Measurements from ENCODE around the gene LIMS2. TPM values are rescaled to one million over a fixed set of nuclear protein-coding genes. Genes with fewer than 3 reads are reported as not detected.
A peak's percentile ranks its signal among the peaks of the same experiment; 100 is the strongest.

Gene LIMS2
- total RNA-seq, 6 experiments from 2014 or later: 6.6 to 37.7 (median 19.5) TPM

DNA sequence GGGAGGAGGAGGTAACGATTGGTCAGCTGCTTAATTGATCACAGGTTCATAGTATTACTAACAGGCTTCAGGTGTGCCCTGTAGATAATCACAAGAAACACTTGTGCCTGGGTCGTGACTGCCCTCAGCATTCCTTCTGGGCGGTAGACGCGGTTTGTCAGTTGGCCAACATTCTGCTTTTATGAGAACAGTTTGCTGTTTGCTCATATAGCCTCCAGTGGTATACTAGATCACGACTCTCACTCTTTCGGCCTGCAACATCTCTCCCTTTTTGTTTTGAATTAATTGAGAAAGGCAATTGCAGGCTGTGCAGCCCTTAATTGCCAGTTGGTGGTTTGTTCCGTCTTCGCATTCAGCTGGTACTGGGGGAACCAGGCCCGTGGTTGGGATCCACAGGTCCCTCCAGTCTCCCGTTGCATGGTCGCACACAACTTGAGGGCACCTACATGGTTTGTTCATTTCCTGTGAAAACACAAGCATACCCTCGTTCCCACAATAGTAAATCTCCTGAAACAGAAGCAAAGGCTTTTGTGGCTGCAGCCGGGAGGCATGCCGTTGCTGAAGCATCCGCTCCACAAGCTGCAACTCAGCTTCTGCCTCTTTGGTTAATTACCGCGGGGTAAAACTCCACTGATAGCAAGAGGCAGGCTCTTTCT lies 59.7 kb downstream of the LIMS2 start:
- intact Hi-C loops (cut with DNase I): no loop called here
- no peak for DNase-seq
- no peak overlapping the region for H3K4me3 ChIP-seq
- no peak for TF ChIP-seq POLR2A (IDR thresholded peaks at IDR 0.05)
- TF ChIP-seq, protein P1, sequence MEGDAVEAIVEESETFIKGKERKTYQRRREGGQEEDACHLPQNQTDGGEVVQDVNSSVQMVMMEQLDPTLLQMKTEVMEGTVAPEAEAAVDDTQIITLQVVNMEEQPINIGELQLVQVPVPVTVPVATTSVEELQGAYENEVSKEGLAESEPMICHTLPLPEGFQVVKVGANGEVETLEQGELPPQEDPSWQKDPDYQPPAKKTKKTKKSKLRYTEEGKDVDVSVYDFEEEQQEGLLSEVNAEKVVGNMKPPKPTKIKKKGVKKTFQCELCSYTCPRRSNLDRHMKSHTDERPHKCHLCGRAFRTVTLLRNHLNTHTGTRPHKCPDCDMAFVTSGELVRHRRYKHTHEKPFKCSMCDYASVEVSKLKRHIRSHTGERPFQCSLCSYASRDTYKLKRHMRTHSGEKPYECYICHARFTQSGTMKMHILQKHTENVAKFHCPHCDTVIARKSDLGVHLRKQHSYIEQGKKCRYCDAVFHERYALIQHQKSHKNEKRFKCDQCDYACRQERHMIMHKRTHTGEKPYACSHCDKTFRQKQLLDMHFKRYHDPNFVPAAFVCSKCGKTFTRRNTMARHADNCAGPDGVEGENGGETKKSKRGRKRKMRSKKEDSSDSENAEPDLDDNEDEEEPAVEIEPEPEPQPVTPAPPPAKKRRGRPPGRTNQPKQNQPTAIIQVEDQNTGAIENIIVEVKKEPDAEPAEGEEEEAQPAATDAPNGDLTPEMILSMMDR (IDR thresholded peaks at IDR 0.05): no peak
- no peak overlapping the region for H3K27ac ChIP-seq
- ATAC-seq: no peak
- no peaks in the 10 kb centered on the region for H3K9me3 ChIP-seq
- WGBS (ENCODE audit: insufficient coverage, low coverage, low lambda C conversion rate, missing lambda C conversion rate): 53% methylated on average over 15 of the region's 18 CpGs
- no peaks in the 10 kb centered on the region for H3K4me1 ChIP-seq
- H3K36me3 ChIP-seq: no peaks in the 10 kb centered on the region
- no peaks in the 10 kb centered on the region for H3K27me3 ChIP-seq

DNA sequence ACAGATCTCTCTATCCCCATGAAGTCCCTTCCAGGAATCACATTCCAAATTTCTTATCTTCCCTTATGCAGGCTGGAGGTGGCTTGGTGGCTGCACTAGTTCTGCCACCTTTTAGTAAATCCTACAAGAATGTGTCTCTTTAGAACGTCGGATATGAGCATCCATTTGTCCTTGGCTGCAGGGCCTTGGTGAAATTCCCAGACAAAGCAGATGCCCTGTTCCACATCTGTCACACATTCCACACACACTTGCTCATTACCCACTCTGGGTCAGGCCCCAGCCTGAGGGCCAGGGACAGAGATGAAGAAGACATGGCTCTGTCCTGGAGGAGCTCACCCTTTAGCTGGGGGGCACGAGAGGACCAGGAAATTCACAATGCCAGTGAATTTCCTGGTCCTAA lies 60.6 kb downstream of the LIMS2 start:
- no peaks in the 10 kb centered on the region for H3K36me3 ChIP-seq
- TF ChIP-seq, protein P1 (IDR thresholded peaks at IDR 0.05): no peak
- no peak for TF ChIP-seq POLR2A (IDR thresholded peaks at IDR 0.05)
- no peaks in the 10 kb centered on the region for H3K4me1 ChIP-seq
- 65% methylated on average over 3 of the region's 3 CpGs for WGBS (ENCODE audit: insufficient coverage, low coverage, low lambda C conversion rate, missing lambda C conversion rate)
- ATAC-seq: no peak
- H3K27ac ChIP-seq: no peak overlapping the region
- H3K4me3 ChIP-seq: no peak overlapping the region
- intact Hi-C loops (cut with DNase I): no loop called here
- H3K27me3 ChIP-seq: no peaks in the 10 kb centered on the region
- H3K9me3 ChIP-seq: no peaks in the 10 kb centered on the region
- no peak for DNase-seq

DNA sequence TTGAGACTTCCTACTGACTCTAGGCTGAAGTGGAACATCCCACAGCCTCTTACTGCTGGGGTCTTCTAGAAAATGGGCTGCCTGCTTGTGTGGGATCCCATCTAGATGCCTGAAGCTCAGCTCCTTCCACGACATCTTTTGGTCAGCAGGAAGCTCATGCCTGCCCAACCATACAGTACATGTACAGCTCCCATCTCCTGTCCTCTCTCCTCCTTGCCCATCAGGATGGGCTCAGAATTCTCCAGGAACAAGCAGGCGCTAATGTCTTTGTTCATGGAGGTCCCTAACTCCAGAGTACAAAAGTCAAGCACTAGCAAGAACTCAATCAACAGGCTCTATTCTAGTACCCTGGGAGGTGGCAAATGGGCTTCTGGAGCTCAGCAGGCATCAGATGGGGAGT lies 61.1 kb downstream of the LIMS2 start:
- Histone ChIP-seq H3K4me3 (no peak overlapping the region), H3K27me3 (no peaks in the 10 kb centered on the region), H3K9me3 (no peaks in the 10 kb centered on the region), H3K4me1 (no peaks in the 10 kb centered on the region), H3K36me3 (no peaks in the 10 kb centered on the region), H3K27ac (no peak overlapping the region)
- intact Hi-C loops (cut with DNase I): no loop called here
- 100% methylated on average over 1 of the region's 2 CpGs for WGBS (ENCODE audit: insufficient coverage, low coverage, low lambda C conversion rate, missing lambda C conversion rate)
- ATAC-seq (no peak), DNase-seq (no peak)
- TF ChIP-seq, protein P1 (IDR thresholded peaks at IDR 0.05): no peak
- no peak for TF ChIP-seq POLR2A (IDR thresholded peaks at IDR 0.05)

DNA sequence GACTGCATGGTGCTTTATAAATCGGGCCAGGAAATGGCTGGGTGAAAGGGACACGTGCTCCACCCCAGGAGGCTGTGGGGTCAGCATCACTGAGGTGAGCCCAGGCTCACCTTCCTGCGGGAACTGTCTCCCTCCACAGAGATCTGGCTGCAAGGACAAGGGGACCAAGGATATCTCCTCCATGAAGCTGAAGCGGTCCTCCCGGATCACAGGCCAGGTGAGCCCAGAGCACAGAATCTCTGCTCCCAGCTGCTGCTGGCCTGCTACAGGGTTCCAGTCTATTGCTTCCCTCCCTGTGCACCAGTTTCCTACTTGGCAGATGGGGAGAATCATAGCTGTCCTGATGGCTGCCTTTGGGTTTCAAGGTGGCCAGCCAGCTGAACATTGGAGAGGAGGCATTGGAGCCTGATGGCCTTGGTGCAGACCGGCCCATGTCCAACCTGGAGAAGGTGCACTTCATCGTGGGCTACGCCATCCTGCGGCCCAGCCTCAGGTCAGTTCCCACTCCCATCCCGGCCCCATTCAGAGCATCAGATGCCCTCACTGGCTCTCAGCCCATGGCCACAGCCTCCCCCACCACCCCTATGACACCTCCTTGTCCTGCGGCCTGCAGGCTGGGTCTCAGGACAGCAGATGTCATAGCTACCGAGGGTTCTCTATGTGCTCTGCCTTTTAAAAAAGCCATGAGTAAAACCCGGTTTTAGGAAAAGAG lies 63.1 kb downstream of the LIMS2 start:
- Histone ChIP-seq H3K27ac (no peak overlapping the region), H3K4me3 (no peak overlapping the region), H3K36me3 (no peaks in the 10 kb centered on the region), H3K27me3 (no peaks in the 10 kb centered on the region), H3K9me3 (no peaks in the 10 kb centered on the region), H3K4me1 (no peaks in the 10 kb centered on the region)
- TF ChIP-seq POLR2A (IDR thresholded peaks at IDR 0.05): no peak
- TF ChIP-seq, protein P1 (IDR thresholded peaks at IDR 0.05): no peak
- peak in 2 of 3 donors; percentile 4 to 30 for DNase-seq
- WGBS (ENCODE audit: insufficient coverage, low coverage, low lambda C conversion rate, missing lambda C conversion rate): 78% methylated on average over 4 of the region's 13 CpGs
- intact Hi-C loops (cut with DNase I): no loop called here
- no peak for ATAC-seq

Measured in right lobe of liver (tissue), 6 donors.